ENCODE measurements around the gene MAP2K1. TPM values are rescaled to one million over a fixed set of nuclear protein-coding genes. Genes with fewer than 3 reads are reported as not detected.

Gene MAP2K1
- polyA plus RNA-seq, 1 of the 3 experiments (the other 2 are of a cell fraction) = 21.8 TPM

DNA sequence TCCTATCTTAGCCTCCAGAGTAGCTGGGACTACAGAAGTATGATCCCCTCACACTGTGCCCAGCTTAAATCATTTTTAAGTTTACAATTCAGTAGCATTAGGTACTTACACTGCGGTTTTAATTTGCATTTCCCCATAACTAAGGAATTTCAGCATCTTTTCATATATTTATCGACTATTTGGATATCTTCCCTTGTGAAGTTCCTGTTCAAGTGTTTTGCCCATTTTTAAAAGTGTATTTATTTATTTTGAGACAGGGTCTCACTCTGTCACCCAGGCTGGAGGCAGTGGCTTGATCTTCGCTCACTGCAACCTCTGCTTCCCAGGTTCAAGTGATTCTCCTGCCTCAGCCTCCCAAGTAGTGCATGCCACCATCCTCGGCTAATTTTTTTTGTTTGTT, 12.5 kb upstream of the MAP2K1 start (continued):
- TF ChIP-seq, protein P1, sequence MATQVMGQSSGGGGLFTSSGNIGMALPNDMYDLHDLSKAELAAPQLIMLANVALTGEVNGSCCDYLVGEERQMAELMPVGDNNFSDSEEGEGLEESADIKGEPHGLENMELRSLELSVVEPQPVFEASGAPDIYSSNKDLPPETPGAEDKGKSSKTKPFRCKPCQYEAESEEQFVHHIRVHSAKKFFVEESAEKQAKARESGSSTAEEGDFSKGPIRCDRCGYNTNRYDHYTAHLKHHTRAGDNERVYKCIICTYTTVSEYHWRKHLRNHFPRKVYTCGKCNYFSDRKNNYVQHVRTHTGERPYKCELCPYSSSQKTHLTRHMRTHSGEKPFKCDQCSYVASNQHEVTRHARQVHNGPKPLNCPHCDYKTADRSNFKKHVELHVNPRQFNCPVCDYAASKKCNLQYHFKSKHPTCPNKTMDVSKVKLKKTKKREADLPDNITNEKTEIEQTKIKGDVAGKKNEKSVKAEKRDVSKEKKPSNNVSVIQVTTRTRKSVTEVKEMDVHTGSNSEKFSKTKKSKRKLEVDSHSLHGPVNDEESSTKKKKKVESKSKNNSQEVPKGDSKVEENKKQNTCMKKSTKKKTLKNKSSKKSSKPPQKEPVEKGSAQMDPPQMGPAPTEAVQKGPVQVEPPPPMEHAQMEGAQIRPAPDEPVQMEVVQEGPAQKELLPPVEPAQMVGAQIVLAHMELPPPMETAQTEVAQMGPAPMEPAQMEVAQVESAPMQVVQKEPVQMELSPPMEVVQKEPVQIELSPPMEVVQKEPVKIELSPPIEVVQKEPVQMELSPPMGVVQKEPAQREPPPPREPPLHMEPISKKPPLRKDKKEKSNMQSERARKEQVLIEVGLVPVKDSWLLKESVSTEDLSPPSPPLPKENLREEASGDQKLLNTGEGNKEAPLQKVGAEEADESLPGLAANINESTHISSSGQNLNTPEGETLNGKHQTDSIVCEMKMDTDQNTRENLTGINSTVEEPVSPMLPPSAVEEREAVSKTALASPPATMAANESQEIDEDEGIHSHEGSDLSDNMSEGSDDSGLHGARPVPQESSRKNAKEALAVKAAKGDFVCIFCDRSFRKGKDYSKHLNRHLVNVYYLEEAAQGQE (IDR thresholded peaks at IDR 0.05; ENCODE audit: low read depth, low read length) = no peak
- TF ChIP-seq, protein P2, sequence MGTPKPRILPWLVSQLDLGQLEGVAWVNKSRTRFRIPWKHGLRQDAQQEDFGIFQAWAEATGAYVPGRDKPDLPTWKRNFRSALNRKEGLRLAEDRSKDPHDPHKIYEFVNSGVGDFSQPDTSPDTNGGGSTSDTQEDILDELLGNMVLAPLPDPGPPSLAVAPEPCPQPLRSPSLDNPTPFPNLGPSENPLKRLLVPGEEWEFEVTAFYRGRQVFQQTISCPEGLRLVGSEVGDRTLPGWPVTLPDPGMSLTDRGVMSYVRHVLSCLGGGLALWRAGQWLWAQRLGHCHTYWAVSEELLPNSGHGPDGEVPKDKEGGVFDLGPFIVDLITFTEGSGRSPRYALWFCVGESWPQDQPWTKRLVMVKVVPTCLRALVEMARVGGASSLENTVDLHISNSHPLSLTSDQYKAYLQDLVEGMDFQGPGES (IDR thresholded peaks at IDR 0.05; ENCODE audit: low read depth, low read length) = no peak
- TF ChIP-seq FOSL2 (IDR thresholded peaks at IDR 0.05; ENCODE audit: borderline replicate concordance, low read depth) = no peak
- no peak for TF ChIP-seq FOXJ3 (CRISPR knock-in tag; IDR thresholded peaks at IDR 0.05)
- TF ChIP-seq TEAD4 (IDR thresholded peaks at IDR 0.05; ENCODE audit: borderline replicate concordance, insufficient read depth) = no peak
- no peak for TF ChIP-seq EZH2phosphoT487 (IDR thresholded peaks at IDR 0.05; ENCODE audit: borderline replicate concordance, low read depth)

DNA sequence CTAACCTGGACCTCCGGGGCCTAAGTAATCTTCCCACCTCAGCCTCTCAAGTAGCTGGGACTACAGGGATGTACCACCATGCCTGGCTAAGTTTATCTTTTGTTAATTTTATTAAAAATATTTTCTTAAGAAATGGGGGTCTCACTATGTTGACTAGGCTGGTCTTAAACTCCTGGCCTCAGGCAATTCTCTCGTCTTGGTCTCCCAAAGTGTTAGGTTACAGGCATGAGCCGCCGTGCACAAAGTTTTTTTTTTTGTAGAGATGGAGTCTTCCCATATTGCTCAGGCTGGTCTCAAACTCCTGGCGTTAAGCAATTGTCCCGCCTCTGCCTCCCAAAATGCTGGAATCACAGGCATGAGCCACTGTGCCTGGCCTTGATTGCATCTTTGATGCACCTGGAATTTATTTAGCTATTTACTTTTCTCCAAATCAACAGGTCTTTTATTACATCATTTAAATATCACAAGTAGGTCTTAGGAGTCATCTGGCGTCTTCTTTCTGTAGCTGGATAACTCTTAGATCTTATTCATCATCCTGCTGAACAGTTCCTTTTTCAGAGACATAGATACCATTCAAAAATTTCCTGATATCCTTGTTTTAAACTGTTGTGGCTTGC, 7.8 kb upstream of the MAP2K1 start:
- Histone ChIP-seq H3K9ac (no peak overlapping the region), H3K79me2 (ENCODE audit: insufficient read depth) (no peaks in the 10 kb centered on the region), H2AFZ (ENCODE audit: low read depth) (no peak overlapping the region), H3K4me1 (ENCODE audit: control insufficient read depth in 1 of 2, insufficient read depth in 2 of 2, low read depth in 1 of 2, low read length in 1 of 2) (no peaks in the 10 kb centered on the region), H3K27me3 (ENCODE audit: insufficient read depth) (no peaks in the 10 kb centered on the region), H3K9me3 (no peaks in the 10 kb centered on the region), H3K36me3 (replicated peaks in 1 of 2; ENCODE audit: control insufficient read depth in 1 of 2, insufficient read depth in 2 of 2, low read length in 1 of 2) (no peaks in the 10 kb centered on the region), H3K4me3 (ENCODE audit: low read depth in 2 of 2, low read length in 1 of 2) (no peak overlapping the region; a peak in 1 of 4 replicates), H3K9me2 (no peaks in the 10 kb centered on the region), H3F3A (replicated peaks; ENCODE audit: insufficient read depth) (no peaks in the 10 kb centered on the region), H3K4me2 (no peak overlapping the region), H4K20me1 (ENCODE audit: insufficient read depth) (no peaks in the 10 kb centered on the region), H3K27ac (ENCODE audit: low read depth in 2 of 2, low read length in 1 of 2) (no peak overlapping the region)
- no peak for DNase-seq
- 94% methylated on average over 7 of the region's 7 CpGs for WGBS (ENCODE audit: low lambda C conversion rate)
- POLR2A ChIA-PET = no interaction called here
- CTCF ChIA-PET = interaction anchor here (1.4 to 1.5 kb wide), 2 partner anchors 8 to 119 kb away, joined by 3 to 6 read pairs; partner anchors contain the start of genes MAP2K1 and SNAPC5
- TF ChIP-seq FOXJ3 (CRISPR knock-in tag; IDR thresholded peaks at IDR 0.05) (no peak), GATA2 (CRISPR knock-in tag; IDR thresholded peaks at IDR 0.05) (no peak), FOSL2 (IDR thresholded peaks at IDR 0.05; ENCODE audit: borderline replicate concordance, low read depth) (no peak), EP300 (IDR thresholded peaks at IDR 0.05; ENCODE audit: borderline replicate concordance in 1 of 2, low read depth in 1 of 2, low read length in 1 of 2) (no peak), RCOR1 (IDR thresholded peaks at IDR 0.05; ENCODE audit: low read length) (no peak), NRF1 (IDR thresholded peaks at IDR 0.05; ENCODE audit: low read depth, low read length) (no peak), GABPA (IDR thresholded peaks at IDR 0.05; ENCODE audit: low read depth) (no peak), NFIC (IDR thresholded peaks at IDR 0.05; ENCODE audit: borderline replicate concordance) (no peak), EZH2phosphoT487 (IDR thresholded peaks at IDR 0.05; ENCODE audit: borderline replicate concordance, low read depth) (no peak), POLR2AphosphoS5 (IDR thresholded peaks at IDR 0.05; ENCODE audit: low read depth, low read length) (no peak), MEF2A (IDR thresholded peaks at IDR 0.05; ENCODE audit: borderline replicate concordance, low read depth) (no peak), CHD2 (IDR thresholded peaks at IDR 0.05; ENCODE audit: low read length, partially characterized antibody) (no peak), YY1 (IDR thresholded peaks at IDR 0.05; ENCODE audit: low read depth) (no peak), ELF1 (IDR thresholded peaks at IDR 0.05) (no peak)
- TF ChIP-seq, protein P3, sequence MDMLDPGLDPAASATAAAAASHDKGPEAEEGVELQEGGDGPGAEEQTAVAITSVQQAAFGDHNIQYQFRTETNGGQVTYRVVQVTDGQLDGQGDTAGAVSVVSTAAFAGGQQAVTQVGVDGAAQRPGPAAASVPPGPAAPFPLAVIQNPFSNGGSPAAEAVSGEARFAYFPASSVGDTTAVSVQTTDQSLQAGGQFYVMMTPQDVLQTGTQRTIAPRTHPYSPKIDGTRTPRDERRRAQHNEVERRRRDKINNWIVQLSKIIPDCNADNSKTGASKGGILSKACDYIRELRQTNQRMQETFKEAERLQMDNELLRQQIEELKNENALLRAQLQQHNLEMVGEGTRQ (IDR thresholded peaks at IDR 0.05; ENCODE audit: borderline replicate concordance, low read depth, low read length) = no peak
- TF ChIP-seq, protein P4, sequence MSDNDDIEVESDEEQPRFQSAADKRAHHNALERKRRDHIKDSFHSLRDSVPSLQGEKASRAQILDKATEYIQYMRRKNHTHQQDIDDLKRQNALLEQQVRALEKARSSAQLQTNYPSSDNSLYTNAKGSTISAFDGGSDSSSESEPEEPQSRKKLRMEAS (IDR thresholded peaks at IDR 0.05; ENCODE audit: low read depth) = no peak
- TF ChIP-seq, protein P5, sequence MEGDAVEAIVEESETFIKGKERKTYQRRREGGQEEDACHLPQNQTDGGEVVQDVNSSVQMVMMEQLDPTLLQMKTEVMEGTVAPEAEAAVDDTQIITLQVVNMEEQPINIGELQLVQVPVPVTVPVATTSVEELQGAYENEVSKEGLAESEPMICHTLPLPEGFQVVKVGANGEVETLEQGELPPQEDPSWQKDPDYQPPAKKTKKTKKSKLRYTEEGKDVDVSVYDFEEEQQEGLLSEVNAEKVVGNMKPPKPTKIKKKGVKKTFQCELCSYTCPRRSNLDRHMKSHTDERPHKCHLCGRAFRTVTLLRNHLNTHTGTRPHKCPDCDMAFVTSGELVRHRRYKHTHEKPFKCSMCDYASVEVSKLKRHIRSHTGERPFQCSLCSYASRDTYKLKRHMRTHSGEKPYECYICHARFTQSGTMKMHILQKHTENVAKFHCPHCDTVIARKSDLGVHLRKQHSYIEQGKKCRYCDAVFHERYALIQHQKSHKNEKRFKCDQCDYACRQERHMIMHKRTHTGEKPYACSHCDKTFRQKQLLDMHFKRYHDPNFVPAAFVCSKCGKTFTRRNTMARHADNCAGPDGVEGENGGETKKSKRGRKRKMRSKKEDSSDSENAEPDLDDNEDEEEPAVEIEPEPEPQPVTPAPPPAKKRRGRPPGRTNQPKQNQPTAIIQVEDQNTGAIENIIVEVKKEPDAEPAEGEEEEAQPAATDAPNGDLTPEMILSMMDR (IDR thresholded peaks at IDR 0.05) = no peak

All from SK-N-SH (cell line).